GM12872 (cell line): ENCODE results near the gene HNRNPH2.
A peak's percentile ranks its signal among the peaks of the same experiment; 100 is the strongest.

Experiments
- TF ChIP-seq, protein P1 (sequence below): IDR thresholded peaks from 3 replicates; pipeline ENCODE4 v1.5.1; 2011; ENCODE audit warnings: low read depth, mild to moderate bottlenecking, low read length, moderate library complexity; ENCODE audit not compliant: insufficient read depth

Gene HNRNPH2

DNA sequence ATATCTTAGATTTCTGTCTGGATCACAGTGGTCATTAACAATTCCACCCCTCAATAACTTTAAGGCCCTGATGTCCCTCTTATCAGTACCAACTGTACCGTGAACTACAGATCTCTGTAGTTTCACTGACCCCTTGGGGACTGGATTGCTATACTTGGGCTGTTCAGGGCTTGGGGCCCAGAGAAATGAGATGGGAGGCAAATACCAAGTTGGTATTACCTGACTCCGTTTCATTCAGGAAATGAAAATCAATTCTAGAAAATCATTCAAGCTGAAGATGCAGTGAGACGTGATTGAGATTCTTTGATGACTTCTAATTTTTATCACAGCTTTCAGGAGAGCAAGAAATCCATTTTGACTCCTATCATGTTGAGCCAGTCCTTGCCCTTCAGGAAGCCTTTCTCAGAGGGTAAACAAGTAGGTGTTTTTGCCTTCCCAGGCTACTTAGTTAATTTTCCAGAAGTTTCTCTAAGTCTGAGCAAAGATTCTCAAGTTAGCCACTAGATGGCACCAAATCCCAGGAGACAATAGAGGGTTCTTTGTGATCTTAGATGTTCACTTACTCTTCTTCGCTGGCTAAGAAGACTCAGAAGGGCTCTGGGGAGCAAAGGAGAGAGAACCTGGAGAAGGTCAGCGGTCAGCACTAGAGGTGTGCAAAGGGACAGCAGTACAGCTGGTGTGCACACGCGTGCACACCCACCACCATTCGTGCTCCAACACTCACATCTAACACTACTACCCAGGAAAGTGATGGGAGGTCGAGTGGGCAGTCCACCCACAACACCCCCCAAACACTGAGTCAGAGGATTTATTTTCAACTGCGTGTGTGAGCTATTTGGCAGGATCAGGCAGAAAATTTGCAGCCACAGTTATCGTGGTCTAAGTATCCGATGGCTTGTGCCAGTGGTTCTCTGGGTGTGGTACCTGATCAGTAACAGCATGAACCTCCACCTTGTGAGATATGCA is 7.4 kb downstream of the HNRNPH2 start:
- TF ChIP-seq, protein P1, sequence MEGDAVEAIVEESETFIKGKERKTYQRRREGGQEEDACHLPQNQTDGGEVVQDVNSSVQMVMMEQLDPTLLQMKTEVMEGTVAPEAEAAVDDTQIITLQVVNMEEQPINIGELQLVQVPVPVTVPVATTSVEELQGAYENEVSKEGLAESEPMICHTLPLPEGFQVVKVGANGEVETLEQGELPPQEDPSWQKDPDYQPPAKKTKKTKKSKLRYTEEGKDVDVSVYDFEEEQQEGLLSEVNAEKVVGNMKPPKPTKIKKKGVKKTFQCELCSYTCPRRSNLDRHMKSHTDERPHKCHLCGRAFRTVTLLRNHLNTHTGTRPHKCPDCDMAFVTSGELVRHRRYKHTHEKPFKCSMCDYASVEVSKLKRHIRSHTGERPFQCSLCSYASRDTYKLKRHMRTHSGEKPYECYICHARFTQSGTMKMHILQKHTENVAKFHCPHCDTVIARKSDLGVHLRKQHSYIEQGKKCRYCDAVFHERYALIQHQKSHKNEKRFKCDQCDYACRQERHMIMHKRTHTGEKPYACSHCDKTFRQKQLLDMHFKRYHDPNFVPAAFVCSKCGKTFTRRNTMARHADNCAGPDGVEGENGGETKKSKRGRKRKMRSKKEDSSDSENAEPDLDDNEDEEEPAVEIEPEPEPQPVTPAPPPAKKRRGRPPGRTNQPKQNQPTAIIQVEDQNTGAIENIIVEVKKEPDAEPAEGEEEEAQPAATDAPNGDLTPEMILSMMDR, result peak; percentile 66

DNA sequence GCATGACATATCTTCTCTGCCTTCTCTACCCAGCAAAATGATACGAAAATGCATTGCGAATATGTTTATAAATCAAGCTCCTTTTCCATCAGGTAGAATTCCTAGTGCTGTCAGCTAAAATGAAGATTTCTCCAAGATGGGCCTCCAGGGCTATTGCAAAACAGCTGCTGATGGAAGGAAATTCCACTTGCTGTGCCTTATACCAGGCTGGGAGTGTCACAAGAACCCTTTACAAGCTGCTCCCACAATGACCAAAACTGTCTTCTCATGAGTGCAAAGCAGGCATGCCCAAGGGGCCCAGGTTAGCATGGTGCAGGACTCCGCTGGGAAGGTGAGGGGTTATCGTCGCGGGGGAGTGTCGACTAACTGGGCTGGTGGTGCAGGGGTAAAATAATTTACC is 8.7 kb downstream of the HNRNPH2 start:
- TF ChIP-seq, protein P1, result no peak

DNA sequence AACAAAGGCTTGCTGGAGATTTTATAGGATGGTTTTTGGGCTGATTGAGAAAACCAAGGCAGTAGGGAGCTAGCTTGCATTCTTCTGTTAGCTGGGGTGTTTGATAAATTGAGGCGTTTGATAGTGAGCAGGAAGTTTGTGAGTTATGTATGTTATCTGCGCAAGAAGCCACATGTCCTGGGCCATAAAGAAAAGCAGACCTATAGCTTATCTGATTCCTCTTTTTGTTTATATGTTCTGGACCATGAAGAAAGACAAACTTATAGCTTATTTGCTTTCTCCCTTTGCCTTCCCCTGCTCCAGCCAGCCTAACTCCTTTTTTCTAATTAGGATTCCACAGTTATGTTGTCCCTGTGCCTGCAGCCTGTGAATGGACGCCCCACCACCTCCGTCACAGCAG is 9.2 kb downstream of the HNRNPH2 start:
- TF ChIP-seq, protein P1, result no peak

DNA sequence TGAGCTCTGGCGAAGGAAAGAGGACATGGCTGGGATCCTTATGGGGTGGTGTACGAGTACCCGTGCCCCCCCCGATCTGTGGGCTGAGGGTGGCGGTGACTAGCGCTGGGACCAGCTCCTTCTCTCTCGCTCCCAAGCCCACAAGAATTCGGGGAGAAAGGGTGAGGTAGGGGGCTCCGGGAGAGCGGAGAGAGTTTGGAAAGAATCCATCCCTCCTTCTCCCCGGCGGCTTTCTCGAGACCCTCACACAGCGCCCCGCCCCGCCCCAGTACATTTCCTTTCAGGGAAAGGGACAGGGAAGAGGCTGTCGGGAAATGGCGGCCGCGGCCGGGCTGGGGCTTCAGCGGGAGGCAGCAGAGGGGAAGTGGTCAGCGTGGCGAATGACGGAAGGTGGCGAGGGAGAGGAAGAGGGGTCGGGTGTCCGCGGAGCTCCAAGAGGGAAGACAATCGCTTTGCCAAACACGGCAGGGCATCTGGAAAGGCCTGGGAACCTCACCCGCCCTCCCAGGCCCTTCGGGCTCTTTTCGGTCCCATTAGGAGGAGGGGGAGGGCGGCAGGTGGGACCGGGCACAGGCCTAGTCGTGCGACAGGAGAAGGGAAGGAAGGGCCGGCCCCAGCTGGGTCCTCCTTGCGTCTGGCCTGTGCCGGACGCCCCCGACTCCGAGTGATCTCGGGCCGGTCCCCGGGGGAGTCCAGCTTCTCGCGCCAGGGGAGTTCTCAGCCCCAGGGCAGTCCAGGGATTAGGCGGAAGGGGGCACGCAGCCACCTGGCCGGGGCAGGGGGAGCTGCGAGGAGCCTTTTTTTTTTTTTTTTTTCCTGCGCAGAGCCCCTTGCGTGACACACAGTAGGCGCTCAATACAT is 10.2 kb downstream of the HNRNPH2 start:
- TF ChIP-seq, protein P1, result no peak

DNA sequence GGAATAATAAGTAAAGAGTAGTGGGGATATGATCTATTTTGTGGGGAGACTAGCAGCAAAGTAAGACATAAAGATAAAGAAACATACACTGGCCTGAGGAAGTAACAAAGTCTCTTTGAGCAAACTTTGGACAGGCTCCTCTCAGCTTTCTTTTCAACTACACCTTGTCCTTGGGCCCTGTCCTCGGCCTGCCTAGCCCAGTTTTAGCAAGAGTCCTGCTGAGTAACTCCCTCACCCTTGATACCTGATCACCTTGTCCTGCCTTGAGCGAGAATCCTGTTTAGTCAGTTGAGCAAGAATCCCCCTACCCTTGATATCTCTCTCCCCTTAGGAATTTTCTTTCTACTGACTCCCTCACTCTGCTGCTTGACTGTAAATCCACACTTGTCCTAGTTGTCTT is 11.5 kb downstream of the HNRNPH2 start:
- TF ChIP-seq, protein P1, result no peak

DNA sequence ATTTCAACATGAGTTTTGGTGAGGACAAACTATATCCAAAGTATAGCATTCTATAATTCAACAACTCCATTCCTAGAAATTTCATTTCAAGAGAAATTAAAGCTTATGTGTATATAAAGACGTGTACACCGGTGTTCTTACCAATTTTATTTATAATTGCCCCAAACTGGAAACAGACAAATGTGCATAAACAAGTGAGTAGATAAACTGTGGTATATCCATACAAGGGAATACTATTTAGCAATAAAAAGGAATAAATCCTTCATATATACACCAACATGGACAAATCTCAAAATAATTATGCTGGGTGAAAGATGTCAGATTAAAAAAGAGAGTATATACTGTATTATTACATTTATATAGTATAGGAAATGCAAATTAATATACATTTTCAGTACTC is 19.9 kb downstream of the HNRNPH2 start:
- TF ChIP-seq, protein P1, result no peak

DNA sequence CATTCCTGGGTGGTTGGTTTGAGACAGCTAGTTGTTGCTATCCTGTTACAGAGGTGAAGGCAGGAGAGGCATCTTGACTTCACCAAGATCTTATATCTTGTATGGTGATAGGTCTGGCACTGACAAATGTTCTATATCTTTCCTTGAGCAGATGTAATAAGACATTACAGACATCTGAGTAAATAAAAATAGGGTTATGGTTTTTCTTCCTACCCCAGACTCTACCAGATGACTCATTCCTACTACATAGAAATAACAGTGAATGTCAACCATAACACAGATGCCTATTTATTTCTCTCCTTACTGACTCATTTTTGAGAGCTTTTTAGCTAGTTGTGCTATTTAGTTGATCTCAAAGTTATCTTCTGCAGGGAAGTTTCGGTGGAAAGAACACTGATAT is 21.9 kb downstream of the HNRNPH2 start:
- TF ChIP-seq, protein P1, result no peak
